NCI-H2227 (cell line): ENCODE results near the gene CABP2.
"Not testable (repeated sequence)": the region's sequence is repeated elsewhere in the genome, so short reads cannot be mapped to it uniquely, and the experiment has no call there.

Experiments used
- DNase-seq: peaks from one replicate; lab custom pipeline; 2025; ENCODE audit not compliant: unreplicated experiment; lab: John Stamatoyannopoulos, UW

CABP2 gene

DNA sequence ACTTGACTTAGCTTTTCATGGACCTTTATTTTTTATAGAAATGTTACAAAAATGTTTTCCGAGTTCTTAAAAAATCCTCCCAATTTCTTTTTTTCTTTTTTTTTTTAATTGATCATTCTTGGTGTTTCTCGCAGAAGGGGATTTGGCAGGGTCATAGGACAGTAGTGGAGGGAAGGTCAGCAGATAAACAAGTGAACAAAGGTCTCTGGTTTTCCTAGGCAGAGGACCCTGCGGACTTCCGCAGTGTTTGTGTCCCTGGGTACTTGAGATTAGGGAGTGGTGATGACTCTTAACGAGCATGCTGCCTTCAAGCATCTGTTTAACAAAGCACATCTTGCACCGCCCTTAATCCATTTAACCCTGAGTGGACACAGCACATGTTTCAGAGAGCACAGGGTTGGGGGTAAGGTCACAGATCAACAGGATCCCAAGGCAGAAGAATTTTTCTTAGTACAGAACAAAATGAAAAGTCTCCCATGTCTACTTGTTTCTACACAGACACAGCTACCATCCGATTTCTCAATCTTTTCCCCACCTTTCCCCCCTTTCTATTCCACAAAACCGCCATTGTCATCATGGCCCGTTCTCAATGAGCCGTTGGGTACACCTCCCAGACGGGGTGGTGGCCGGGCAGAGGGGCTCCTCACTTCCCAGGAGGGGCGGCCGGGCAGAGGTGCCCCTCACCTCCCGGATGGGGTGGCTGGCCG is 45.7 kb downstream of the CABP2 start:
- DNase-seq, result not testable (repeated sequence)

DNA sequence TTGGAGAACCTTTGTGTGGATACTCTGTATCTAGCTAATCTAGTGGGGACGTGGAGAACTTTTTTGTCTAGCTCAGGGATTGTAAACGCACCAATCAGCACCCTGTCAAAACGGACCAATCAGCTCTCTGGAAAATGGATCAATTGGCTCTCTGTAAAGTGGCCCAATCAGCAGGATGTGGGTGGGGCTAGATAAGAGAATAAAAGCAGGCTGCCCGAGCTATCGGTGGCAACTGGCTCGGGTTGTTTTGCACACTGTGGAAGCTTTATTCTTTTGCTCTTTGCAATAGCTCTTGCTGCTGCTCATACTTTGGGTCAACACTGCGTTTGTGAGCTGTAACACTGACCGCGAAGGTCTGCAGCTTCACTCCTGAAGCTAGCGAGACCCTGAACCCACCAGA is 46.6 kb downstream of the CABP2 start:
- not testable (repeated sequence) for DNase-seq

DNA sequence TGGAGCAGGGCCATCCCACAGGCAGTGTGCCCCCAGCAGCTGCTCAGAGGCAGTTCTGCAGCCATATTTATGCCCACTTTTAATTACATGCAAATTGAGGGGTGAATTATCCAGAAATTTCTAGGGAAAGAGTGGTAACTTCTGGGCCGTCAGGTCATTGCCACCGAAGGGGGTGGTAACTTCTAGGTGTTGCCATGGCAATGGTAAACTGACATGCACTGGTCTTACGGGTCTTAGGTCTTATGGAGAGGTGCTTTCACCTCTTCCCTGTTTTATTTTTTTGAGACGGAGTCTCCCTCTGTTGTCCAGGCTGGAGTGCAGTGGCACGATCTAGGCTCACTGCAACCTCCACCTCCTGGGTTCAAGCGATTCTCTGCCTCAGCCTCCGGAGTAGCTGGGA is 50.4 kb downstream of the CABP2 start:
- DNase-seq, result no peak

DNA sequence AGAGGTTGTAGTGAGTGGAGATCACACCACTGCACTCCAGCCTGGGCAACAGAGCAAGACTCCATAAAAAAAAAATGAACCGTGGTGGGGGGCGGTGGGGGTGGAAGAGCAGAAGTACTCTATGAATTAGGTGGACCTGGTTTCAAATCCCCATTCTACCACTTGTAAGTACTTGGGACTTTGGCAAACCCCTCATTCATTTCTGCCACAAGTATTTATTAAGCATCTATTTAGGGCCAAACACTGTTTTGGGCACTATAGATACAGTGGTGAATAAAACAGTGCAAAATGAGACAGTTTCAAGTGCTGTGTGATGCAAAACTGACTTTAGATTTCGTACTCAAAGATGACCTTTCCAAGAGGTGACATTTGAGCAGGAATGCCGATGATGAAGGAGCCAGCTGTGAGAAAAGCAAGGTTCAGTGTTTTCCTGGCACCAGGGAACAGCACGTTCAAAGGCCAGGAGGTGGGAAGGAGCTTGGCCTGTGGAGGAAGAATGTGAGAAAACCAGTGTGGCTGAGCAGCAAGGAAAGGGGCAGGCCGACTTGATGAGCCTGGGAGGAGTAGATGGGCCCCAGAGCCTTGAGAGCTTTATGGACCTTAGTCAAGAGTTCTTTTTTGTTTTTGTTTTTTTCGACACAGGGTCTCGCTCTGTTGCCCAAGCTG is 52.8 kb downstream of the CABP2 start:
- no peak for DNase-seq

DNA sequence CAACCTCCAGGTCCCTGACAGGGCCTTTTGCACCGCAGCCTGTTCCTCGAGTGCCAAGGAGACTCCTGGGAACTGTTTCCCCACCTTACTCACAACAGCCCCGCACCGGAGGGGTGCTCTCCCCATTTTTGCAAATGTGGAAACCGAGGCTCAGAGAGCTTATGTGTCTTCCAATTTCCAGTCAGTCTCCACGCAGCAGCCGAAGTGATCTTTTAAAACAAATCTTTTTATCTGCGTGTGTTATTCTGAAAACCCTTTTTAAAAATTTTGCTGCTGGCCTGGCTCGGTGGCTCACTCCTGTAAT is 53.8 kb downstream of the CABP2 start:
- no peak for DNase-seq
